K562 (cell line): ENCODE results near the gene KIF5A.

ENCODE experiments used
- ARNT ChIP-seq, 2 experiments: fragments of 450-650 bp; IDR thresholded peaks; 2 replicates each; pipeline ENCODE4 v1.6.1; 2016; ENCODE audit warnings: mild to moderate bottlenecking in 1 of 2
- CBX2 ChIP-seq: fragments of 200-600 bp; sonication (generic); IDR thresholded peaks from one replicate; pipeline ENCODE4 v1.6.1; 2012; ENCODE audit warnings: mild to moderate bottlenecking, low read length, inconsistent platforms; ENCODE audit not compliant: insufficient read depth, poor library complexity, severe bottlenecking
- COPS2 ChIP-seq: fragments of 450-650 bp; conservative IDR thresholded peaks from 2 replicates; pipeline ENCODE4 v1.6.1; 2016; ENCODE audit warnings: mild to moderate bottlenecking, moderate library complexity
- CREB1 ChIP-seq, 2 experiments: sonication (generic) in 1 of 2; formaldehyde crosslinking in 1 of 2; IDR thresholded peaks; 2 replicates each; pipeline versions ENCODE4 v1.6.1 to v1.8.0; 2012 to 2022; ENCODE audit warnings: inconsistent platforms in 1 of 2, mild to moderate bottlenecking in 1 of 2, missing genetic modification reagents in 1 of 2, moderate library complexity in 1 of 2
- ETV1 ChIP-seq: fragments of 450-650 bp; conservative IDR thresholded peaks from 2 replicates; pipeline ENCODE4 v1.6.1; 2016; ENCODE audit warnings: missing genetic modification characterization, control low read depth, low read depth, missing compliant biosample characterization
- EZH2 ChIP-seq: IDR thresholded peaks from 2 replicates; pipeline ENCODE4 v1.6.1; 2012; ENCODE audit warnings: low read depth, mild to moderate bottlenecking, inconsistent platforms, low read length, borderline replicate concordance
- ZKSCAN8 ChIP-seq: fragments of 200-800 bp; sonication (Bioruptor generic); IDR thresholded peaks from 2 replicates; pipeline ENCODE4 v1.6.1; 2016; ENCODE audit warnings: missing genetic modification characterization, missing compliant biosample characterization
- TF ChIP-seq, protein P1 (sequence below), 3 experiments: fragments of 200-800 bp in 1 of 3; fragments of 250-450 bp in 1 of 3; fragments of 450-650 bp in 1 of 3; sonication (Bioruptor Pico) in 1 of 3; sonication (Bioruptor generic) in 1 of 3; formaldehyde crosslinking in 1 of 3; IDR thresholded peaks; 2 replicates each; pipeline versions ENCODE4 v1.6.1 to v1.8.0; 2016 to 2022; ENCODE audit warnings: mild to moderate bottlenecking in 2 of 3, missing genetic modification characterization in 2 of 3, missing compliant biosample characterization in 1 of 3, moderate library complexity in 1 of 3
- TF ChIP-seq, protein P2 (sequence below), 2 experiments: fragments of 450-650 bp in 1 of 2; sonication (generic) in 1 of 2; formaldehyde crosslinking; conservative IDR thresholded peaks; 2 replicates each; pipeline versions ENCODE4 v1.4.0 to v1.8.1; 2020 to 2022; ENCODE audit warnings: mild to moderate bottlenecking in 1 of 2, missing genetic modification reagents in 1 of 2

DNA sequence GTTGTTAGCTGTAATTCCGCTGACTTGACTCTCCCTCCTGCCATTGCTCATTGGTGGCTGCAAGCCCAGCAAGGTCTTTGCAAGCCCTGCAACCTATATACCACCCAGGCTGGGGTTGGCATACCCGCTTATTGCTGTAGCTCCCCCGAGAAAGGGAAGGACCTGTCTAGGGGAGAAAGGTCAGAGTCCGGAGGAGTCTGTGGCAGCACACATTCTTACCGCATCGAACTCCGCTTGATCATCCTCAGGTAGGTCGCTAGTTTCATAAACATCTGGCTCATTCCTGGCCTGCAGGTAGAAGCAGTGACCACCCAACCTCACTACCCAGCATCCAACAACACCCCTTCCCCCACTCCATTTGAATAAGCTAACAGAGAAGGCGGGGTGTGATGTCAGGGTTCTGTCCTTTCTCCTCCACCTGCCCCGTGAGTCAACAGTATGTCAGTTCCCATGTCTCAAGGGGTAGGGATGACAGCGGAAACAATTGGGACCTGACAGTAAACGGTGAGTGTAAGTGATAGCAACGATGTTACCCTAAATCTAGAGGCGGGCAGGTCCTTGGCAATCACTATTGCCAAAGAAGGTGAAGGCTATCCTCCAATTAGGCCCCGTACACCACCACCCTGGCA, 3.9 kb upstream of the KIF5A start:
- TF ChIP-seq ZKSCAN8 (CRISPR knock-in tag) (no peak), CREB1 (IDR thresholded peaks at IDR 0.05) (0 out of 2 replicates have a peak, but pooled peaks have one; percentile 19), CREB1 (CRISPR knock-in tag; IDR thresholded peaks at IDR 0.05) (no peak), EZH2 (no peak), COPS2 (no peak), ARNT (IDR thresholded peaks at IDR 0.05) (no peak; a peak in 1 of 4 replicates), CBX2 (no peak), ETV1 (no peak)
- TF ChIP-seq, protein P1, sequence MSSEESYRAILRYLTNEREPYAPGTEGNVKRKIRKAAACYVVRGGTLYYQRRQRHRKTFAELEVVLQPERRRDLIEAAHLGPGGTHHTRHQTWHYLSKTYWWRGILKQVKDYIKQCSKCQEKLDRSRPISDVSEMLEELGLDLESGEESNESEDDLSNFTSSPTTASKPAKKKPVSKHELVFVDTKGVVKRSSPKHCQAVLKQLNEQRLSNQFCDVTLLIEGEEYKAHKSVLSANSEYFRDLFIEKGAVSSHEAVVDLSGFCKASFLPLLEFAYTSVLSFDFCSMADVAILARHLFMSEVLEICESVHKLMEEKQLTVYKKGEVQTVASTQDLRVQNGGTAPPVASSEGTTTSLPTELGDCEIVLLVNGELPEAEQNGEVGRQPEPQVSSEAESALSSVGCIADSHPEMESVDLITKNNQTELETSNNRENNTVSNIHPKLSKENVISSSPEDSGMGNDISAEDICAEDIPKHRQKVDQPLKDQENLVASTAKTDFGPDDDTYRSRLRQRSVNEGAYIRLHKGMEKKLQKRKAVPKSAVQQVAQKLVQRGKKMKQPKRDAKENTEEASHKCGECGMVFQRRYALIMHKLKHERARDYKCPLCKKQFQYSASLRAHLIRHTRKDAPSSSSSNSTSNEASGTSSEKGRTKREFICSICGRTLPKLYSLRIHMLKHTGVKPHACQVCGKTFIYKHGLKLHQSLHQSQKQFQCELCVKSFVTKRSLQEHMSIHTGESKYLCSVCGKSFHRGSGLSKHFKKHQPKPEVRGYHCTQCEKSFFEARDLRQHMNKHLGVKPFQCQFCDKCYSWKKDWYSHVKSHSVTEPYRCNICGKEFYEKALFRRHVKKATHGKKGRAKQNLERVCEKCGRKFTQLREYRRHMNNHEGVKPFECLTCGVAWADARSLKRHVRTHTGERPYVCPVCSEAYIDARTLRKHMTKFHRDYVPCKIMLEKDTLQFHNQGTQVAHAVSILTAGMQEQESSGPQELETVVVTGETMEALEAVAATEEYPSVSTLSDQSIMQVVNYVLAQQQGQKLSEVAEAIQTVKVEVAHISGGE (CRISPR knock-in tag; IDR thresholded peaks at IDR 0.05) = no peak; a peak in 1 of 6 replicates
- TF ChIP-seq, protein P2, sequence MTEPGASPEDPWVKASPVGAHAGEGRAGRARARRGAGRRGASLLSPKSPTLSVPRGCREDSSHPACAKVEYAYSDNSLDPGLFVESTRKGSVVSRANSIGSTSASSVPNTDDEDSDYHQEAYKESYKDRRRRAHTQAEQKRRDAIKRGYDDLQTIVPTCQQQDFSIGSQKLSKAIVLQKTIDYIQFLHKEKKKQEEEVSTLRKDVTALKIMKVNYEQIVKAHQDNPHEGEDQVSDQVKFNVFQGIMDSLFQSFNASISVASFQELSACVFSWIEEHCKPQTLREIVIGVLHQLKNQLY (CRISPR knock-in tag; conservative IDR thresholded peaks at IDR 0.05) = no peak
